ENCODE results near the gene YEATS4.

Gene YEATS4

GRCh38 chr12:69430942-69431590, 71.5 kb downstream of the YEATS4 start:
- no peak for TF ChIP-seq CTCF (IDR thresholded peaks at IDR 0.05)

- TF ChIP-seq CTCF (IDR thresholded peaks at IDR 0.05): no peak
Observed at GRCh38 chr12:69431591-69432222, 72.2 kb downstream of the YEATS4 start.

GRCh38 chr12:69433653-69434052, 74.1 kb downstream of the YEATS4 start:
- no peak for TF ChIP-seq CTCF (IDR thresholded peaks at IDR 0.05)

- TF ChIP-seq CTCF (IDR thresholded peaks at IDR 0.05): no peak
Observed at GRCh38 chr12:69435644-69436043, 76.1 kb downstream of the YEATS4 start.

- TF ChIP-seq CTCF (IDR thresholded peaks at IDR 0.05): no peak
Observed at GRCh38 chr12:69437073-69437472, 77.5 kb downstream of the YEATS4 start.

- TF ChIP-seq CTCF (IDR thresholded peaks at IDR 0.05): no peak
Observed at GRCh38 chr12:69438539-69438938, 79.0 kb downstream of the YEATS4 start.

- TF ChIP-seq CTCF (IDR thresholded peaks at IDR 0.05): no peak
Observed at GRCh38 chr12:69440016-69440415, 80.5 kb downstream of the YEATS4 start.
